ENCODE data around the gene SLC10A6.
"Not testable (repeated sequence)": the region's sequence is repeated elsewhere in the genome, so short reads cannot be mapped to it uniquely, and the experiment has no call there.

SLC10A6 gene

DNA sequence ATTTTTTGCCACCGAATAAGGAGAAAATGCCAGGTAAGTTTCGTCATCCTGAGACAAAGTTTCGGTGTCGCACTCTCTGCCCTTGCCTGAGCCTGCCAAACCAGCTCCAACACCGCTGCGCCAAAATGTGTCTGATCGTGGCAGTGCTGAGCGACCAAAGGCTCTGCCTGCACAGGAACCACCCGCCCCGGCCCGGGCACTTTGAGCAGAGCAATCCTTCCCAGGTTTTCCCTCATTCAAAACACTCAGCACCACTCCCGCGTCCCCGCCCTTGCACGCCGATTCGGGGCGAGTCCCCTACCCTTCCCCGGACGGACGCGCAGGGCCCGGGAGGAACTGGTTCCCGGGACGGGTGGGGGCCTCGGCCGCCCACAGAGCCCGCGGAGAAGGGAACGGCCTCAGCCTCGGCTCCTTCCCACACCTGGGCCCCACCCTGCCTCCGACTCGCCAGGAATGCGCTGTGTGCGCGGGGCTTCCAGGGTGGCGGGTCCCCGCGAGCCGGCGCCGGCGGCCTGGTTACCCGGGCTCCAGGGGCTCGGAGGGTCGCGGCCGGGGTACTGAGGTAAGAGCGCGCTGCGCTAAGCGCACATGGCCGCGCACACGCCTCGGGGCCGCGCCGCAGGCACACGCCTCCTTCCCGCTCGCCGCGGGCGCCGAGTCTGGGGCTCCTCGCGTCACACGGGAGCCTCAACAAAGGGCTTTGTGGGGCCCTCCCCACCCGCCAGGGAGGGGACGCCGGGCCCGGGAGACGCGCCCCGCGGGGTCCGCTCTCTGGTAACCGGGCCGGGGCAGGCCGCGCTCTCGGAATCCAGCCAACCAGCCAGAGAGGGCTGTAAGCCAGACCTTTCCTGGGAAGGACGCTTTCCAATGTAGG lies 42.8 kb upstream of the SLC10A6 start, which contains the start of gene C4orf36:
TSS of gene C4orf36 (minus strand) at position 661 of the 874 bp plus-strand sequence. CDS start 902 bp downstream, outside the sequence.
- DNase-seq (ENCODE audit: low spot score), result peak; percentile 61
- TF ChIP-seq, protein P1, sequence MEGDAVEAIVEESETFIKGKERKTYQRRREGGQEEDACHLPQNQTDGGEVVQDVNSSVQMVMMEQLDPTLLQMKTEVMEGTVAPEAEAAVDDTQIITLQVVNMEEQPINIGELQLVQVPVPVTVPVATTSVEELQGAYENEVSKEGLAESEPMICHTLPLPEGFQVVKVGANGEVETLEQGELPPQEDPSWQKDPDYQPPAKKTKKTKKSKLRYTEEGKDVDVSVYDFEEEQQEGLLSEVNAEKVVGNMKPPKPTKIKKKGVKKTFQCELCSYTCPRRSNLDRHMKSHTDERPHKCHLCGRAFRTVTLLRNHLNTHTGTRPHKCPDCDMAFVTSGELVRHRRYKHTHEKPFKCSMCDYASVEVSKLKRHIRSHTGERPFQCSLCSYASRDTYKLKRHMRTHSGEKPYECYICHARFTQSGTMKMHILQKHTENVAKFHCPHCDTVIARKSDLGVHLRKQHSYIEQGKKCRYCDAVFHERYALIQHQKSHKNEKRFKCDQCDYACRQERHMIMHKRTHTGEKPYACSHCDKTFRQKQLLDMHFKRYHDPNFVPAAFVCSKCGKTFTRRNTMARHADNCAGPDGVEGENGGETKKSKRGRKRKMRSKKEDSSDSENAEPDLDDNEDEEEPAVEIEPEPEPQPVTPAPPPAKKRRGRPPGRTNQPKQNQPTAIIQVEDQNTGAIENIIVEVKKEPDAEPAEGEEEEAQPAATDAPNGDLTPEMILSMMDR (IDR thresholded peaks at IDR 0.05; ENCODE audit: extremely low read depth, missing control alignments), result no peak

GRCh38 chr4:86890790-86891189 lies 41.6 kb upstream of the SLC10A6 start:
- TF ChIP-seq, protein P1 (IDR thresholded peaks at IDR 0.05; ENCODE audit: extremely low read depth, missing control alignments), result no peak
- DNase-seq (ENCODE audit: low spot score), result no peak

DNA sequence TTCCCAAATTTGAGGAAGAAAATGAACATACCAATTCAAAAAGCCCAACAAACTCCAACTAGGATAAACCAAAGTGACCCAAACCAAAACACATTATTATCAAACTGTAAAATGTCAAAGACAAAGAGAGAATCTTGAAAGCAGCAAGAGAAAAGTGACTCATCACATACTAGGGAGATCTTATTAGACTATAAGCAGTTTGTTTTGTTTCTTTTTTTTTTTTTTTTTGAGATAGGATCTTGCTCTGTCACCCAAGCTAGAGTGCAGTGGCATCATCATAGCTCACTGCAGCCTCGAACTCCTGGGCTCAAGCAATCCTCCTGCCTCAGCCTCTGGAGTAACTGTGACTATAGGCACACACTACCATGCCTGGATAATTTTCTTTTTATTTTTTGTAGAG lies 30.5 kb upstream of the SLC10A6 start:
- TF ChIP-seq, protein P1 (IDR thresholded peaks at IDR 0.05; ENCODE audit: extremely low read depth, missing control alignments), result no peak

GRCh38 chr4:86878640-86879039 lies 29.5 kb upstream of the SLC10A6 start:
- TF ChIP-seq, protein P1 (IDR thresholded peaks at IDR 0.05; ENCODE audit: extremely low read depth, missing control alignments), result no peak
- DNase-seq (ENCODE audit: low spot score), result no peak

More for the DNA sequence above, 30.5 kb upstream of the SLC10A6 start:
- no peak for DNase-seq (ENCODE audit: low spot score)

GRCh38 chr4:86876894-86877685 lies 27.9 kb upstream of the SLC10A6 start:
- TF ChIP-seq, protein P1 (IDR thresholded peaks at IDR 0.05; ENCODE audit: extremely low read depth, missing control alignments), result no peak
- DNase-seq (ENCODE audit: low spot score), result no peak

DNA sequence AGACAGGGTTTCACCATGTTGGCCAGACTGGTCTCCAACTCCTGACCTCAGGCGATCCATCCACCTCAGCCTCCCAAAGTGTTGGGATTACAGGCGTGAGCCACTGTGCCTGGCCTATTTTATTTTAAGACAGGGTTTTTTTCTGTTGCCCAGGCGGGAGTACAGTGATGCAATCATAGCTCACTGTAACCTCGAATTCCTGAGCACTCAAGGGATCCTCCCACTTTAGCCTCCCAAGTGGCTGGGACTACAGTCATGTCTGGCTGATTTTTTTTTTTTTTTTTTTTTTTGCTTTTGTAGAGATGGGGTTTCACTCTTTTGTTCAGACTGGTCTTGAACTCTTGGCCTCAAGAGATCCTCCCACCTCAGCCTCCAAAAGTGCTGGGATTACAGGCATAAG lies 26.3 kb upstream of the SLC10A6 start:
- not testable (repeated sequence) for DNase-seq (ENCODE audit: low spot score)

GRCh38 chr4:86872135-86872534 lies 23.0 kb upstream of the SLC10A6 start:
- no peak for DNase-seq (ENCODE audit: low spot score)
- TF ChIP-seq, protein P1 (IDR thresholded peaks at IDR 0.05; ENCODE audit: extremely low read depth, missing control alignments), result no peak
